Measurements from ENCODE around the gene LMO1. TPM values are rescaled to one million over a fixed set of nuclear protein-coding genes. Genes with fewer than 3 reads are reported as not detected.

The LMO1 gene
- total and polyA plus RNA-seq, 10 of the 15 experiments (the other 5 are each of a cell fraction or from before 2014, with no cell fraction given): not detected

DNA sequence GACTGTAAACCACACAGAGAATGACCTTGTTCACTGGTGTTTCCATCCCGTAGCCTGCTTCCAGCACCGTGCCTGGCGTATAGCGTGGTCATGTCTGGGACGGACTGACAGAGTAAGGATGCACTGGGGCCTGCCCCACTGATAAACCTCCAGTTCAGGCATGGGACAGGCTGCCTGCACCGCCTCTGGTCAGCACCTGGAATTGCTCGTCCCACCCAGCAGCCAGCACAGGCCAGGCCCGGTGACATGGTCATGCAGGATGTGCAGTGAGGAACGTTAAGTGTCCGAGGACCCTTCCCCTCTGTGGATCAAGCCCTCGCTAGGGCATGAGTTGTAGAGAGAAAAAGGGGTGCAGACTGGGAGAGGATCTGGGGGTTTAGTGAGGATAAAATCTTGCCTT, 44.8 kb downstream of the LMO1 start:
- no peak overlapping the region for H3K4me3 ChIP-seq
- ChIA-PET POLR2A (no interaction called here), SMC1A (ENCODE audit: uncharacterized antibody, unreplicated experiment) (interaction anchor here (3.6 kb wide), 1 partner anchor 348 kb away, joined by 20 read pairs; no protein-coding TSS in a partner anchor), CTCF (interaction anchor here (1.4 to 6.6 kb wide), 6 partner anchors 9 to 348 kb away, joined by 3 to 66 read pairs (median 7); no protein-coding TSS in a partner anchor), RAD21 (ENCODE audit: unreplicated experiment) (interaction anchor here (3.6 kb wide), 1 partner anchor 348 kb away, joined by 16 read pairs; no protein-coding TSS in a partner anchor)
- H3K27me3 ChIP-seq (replicated peaks in 1 of 2; ENCODE audit: control insufficient read depth in 2 of 2, insufficient read depth in 2 of 2, low read length in 1 of 2): no peaks in the 10 kb centered on the region
- H3K4me1 ChIP-seq (ENCODE audit: control insufficient read depth, insufficient read depth, low read length): no peaks in the 10 kb centered on the region; the same call in 1 of the 2 replicates
- H3K79me2 ChIP-seq (ENCODE audit: control insufficient read depth, insufficient read depth, low read length): no peaks in the 10 kb centered on the region
- H3K4me2 ChIP-seq (ENCODE audit: control insufficient read depth, insufficient read depth): no peak overlapping the region
- in situ Hi-C loops (cut with MboI): no loop called here
- DNase-seq (ENCODE audit: low read depth, low spot score): no peak
- intact Hi-C loops (cut with micrococcal nuclease; ENCODE audit: unreplicated experiment): no loop called here
- whole genome bisulfite sequencing (ENCODE audit: insufficient coverage, insufficient replicate concordance, low lambda C conversion rate, missing lambda C conversion rate): 55% methylated on average over 11 of the region's 11 CpGs
- H3K9ac ChIP-seq (ENCODE audit: control insufficient read depth, insufficient read depth, low read length): no peak overlapping the region
- no peaks in the 10 kb centered on the region for H3K9me3 ChIP-seq (replicated peaks; ENCODE audit: control insufficient read depth, insufficient read depth, low read length)
- peak; percentile 10; the same call in 1 of the 3 replicates for ATAC-seq
- no peaks in the 10 kb centered on the region for H4K20me1 ChIP-seq (ENCODE audit: control insufficient read depth, insufficient read depth)
- BruUV-seq (replicated peaks): no TSS peak
- H3K36me3 ChIP-seq (ENCODE audit: control insufficient read depth in 2 of 2, insufficient read depth in 2 of 2, low read length in 1 of 2): no peaks in the 10 kb centered on the region
- TF ChIP-seq RFX5 (IDR thresholded peaks at IDR 0.05; ENCODE audit: low read depth, low read length) (no peak), SMAD1 (IDR thresholded peaks at IDR 0.05; ENCODE audit: low read depth, partially characterized antibody) (no peak), MYB (IDR thresholded peaks at IDR 0.05; ENCODE audit: borderline replicate concordance, low read depth, low read length) (no peak), MTA3 (IDR thresholded peaks at IDR 0.05; ENCODE audit: borderline replicate concordance, low read length) (no peak), HDAC2 (IDR thresholded peaks at IDR 0.05) (no peak)
- TF ChIP-seq, protein P1, sequence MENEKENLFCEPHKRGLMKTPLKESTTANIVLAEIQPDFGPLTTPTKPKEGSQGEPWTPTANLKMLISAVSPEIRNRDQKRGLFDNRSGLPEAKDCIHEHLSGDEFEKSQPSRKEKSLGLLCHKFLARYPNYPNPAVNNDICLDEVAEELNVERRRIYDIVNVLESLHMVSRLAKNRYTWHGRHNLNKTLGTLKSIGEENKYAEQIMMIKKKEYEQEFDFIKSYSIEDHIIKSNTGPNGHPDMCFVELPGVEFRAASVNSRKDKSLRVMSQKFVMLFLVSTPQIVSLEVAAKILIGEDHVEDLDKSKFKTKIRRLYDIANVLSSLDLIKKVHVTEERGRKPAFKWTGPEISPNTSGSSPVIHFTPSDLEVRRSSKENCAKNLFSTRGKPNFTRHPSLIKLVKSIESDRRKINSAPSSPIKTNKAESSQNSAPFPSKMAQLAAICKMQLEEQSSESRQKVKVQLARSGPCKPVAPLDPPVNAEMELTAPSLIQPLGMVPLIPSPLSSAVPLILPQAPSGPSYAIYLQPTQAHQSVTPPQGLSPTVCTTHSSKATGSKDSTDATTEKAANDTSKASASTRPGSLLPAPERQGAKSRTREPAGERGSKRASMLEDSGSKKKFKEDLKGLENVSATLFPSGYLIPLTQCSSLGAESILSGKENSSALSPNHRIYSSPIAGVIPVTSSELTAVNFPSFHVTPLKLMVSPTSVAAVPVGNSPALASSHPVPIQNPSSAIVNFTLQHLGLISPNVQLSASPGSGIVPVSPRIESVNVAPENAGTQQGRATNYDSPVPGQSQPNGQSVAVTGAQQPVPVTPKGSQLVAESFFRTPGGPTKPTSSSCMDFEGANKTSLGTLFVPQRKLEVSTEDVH (IDR thresholded peaks at IDR 0.05; ENCODE audit: low read depth, partially characterized antibody): no peak
- no peak overlapping the region for H2AFZ ChIP-seq (ENCODE audit: control insufficient read depth, low read depth, low read length)
- H3K27ac ChIP-seq (ENCODE audit: control insufficient read depth, insufficient read depth): no peak overlapping the region
- FAIRE-seq: no peak

Measured in GM12878 (cell line).